C4-2B (cell line): ENCODE results near the gene MBNL1.
"Not testable (repeated sequence)": the region's sequence is repeated elsewhere in the genome, so short reads cannot be mapped to it uniquely, and the experiment has no call there.

Experiments
- CTCF ChIP-seq: fragments of 450-650 bp; conservative IDR thresholded peaks from 2 replicates; pipeline ENCODE4 v1.5.1; 2017; ENCODE audit warnings: mild to moderate bottlenecking
- ZFX ChIP-seq: fragments of 450-650 bp; IDR thresholded peaks from 2 replicates; pipeline ENCODE4 v1.6.1; 2017

GRCh38 chr3:152367192-152367591, 98.5 kb downstream of the MBNL1 start:
- not testable (repeated sequence) for TF ChIP-seq CTCF, ZFX
